H1 (cell line): ENCODE measurements around the gene PRTG.
"Not testable (repeated sequence)": the region's sequence is repeated elsewhere in the genome, so short reads cannot be mapped to it uniquely, and the experiment has no call there.

Experiments used
- CTCF ChIP-seq, 3 experiments: IDR thresholded peaks; 1 replicate in 2 of 3; 2 replicates in 1 of 3; pipeline versions ENCODE4 v1.5.1 to v1.6.1; 2011; ENCODE audit warnings: low read length in 3 of 3, mild to moderate bottlenecking in 3 of 3, inconsistent platforms in 2 of 3, low read depth in 1 of 3, moderate library complexity in 1 of 3; ENCODE audit not compliant: insufficient read depth in 1 of 3; ENCODE audit errors: control extremely low read depth in 1 of 3
- EP300 ChIP-seq, 2 experiments: IDR thresholded peaks; 1 replicate in 1 of 2; 2 replicates in 1 of 2; pipeline ENCODE4 v1.6.1; 2011 to 2012; ENCODE audit warnings: low read depth in 2 of 2, low read length in 2 of 2, mild to moderate bottlenecking in 2 of 2, borderline replicate concordance in 1 of 2, inconsistent platforms in 1 of 2, moderate library complexity in 1 of 2
- POLR2A ChIP-seq, 2 experiments: IDR thresholded peaks; 1 replicate in 1 of 2; 2 replicates in 1 of 2; pipeline ENCODE4 v1.6.1; 2011; ENCODE audit warnings: low read depth in 2 of 2, low read length in 2 of 2, mild to moderate bottlenecking in 2 of 2; ENCODE audit errors: control extremely low read depth in 1 of 2
- RFX5 ChIP-seq: IDR thresholded peaks from 2 replicates; pipeline ENCODE4 v1.6.1; 2011; ENCODE audit warnings: low read depth, low read length, improper control_type of control experiment, borderline replicate concordance
- TAF1 ChIP-seq: IDR thresholded peaks from 2 replicates; pipeline ENCODE4 v1.6.1; 2011; ENCODE audit warnings: mild to moderate bottlenecking, low read depth, low read length

- TF ChIP-seq CTCF (IDR thresholded peaks at IDR 0.05; ENCODE audit: control extremely low read depth in 1 of 3, insufficient read depth in 1 of 3, low read depth in 1 of 3, low read length in 3 of 3); TAF1; EP300 (IDR thresholded peaks at IDR 0.05; ENCODE audit: borderline replicate concordance in 1 of 2, low read depth in 2 of 2, low read length in 2 of 2); RFX5; POLR2A (IDR thresholded peaks at IDR 0.05; ENCODE audit: control extremely low read depth in 1 of 2, low read depth in 2 of 2, low read length in 2 of 2): not testable (repeated sequence)
Measured at GRCh38 chr15:55785593-55785992, 42.6 kb upstream of the PRTG start.
